K562 (cell line): ENCODE results near the gene A1BG.

Source experiments
- MYNN ChIP-seq, 2 experiments: sonication (generic); formaldehyde crosslinking in 1 of 2; IDR thresholded peaks; 2 replicates each; pipeline versions ENCODE4 v1.5.0 to v1.6.1; 2016 to 2020; ENCODE audit warnings: antibody characterized with exemption in 1 of 2, missing genetic modification reagents in 1 of 2
- SP1 ChIP-seq: sonication (generic); formaldehyde crosslinking; IDR thresholded peaks from 2 replicates; pipeline ENCODE4 v1.8.1; 2022; ENCODE audit warnings: mild to moderate bottlenecking, missing genetic modification reagents
- SRF ChIP-seq, 2 experiments: fragments of 250-450, 450-650 bp in 1 of 2; sonication (Bioruptor Pico) in 1 of 2; sonication (generic) in 1 of 2; formaldehyde crosslinking; IDR thresholded peaks; 2 replicates each; pipeline versions ENCODE4 v1.5.0 to v1.5.1; 2020 to 2022; ENCODE audit warnings: mild to moderate bottlenecking in 1 of 2, missing genetic modification reagents in 1 of 2
- TF ChIP-seq, protein P1 (sequence below), 2 experiments: fragments of 450-650 bp in 1 of 2; sonication (generic) in 1 of 2; formaldehyde crosslinking in 1 of 2; IDR thresholded peaks in 1 of 2; conservative IDR thresholded peaks in 1 of 2; 2 replicates each; pipeline versions ENCODE4 v1.6.1 to v1.8.1; 2016 to 2023; ENCODE audit warnings: mild to moderate bottlenecking in 2 of 2, moderate library complexity in 2 of 2, inconsistent platforms in 1 of 2, missing genetic modification reagents in 1 of 2
- TF ChIP-seq, protein P2 (sequence below), 3 experiments: IDR thresholded peaks in 2 of 3; conservative IDR thresholded peaks in 1 of 3; 2 replicates each; pipeline ENCODE4 v1.5.1; 2011 to 2012; ENCODE audit warnings: low read length in 3 of 3, mild to moderate bottlenecking in 3 of 3, control low read depth in 2 of 3, improper control_type of control experiment in 1 of 3, inconsistent platforms in 1 of 3, low read depth in 1 of 3, mixed read lengths in 1 of 3, moderate library complexity in 1 of 3; ENCODE audit not compliant: insufficient read depth in 2 of 3

DNA sequence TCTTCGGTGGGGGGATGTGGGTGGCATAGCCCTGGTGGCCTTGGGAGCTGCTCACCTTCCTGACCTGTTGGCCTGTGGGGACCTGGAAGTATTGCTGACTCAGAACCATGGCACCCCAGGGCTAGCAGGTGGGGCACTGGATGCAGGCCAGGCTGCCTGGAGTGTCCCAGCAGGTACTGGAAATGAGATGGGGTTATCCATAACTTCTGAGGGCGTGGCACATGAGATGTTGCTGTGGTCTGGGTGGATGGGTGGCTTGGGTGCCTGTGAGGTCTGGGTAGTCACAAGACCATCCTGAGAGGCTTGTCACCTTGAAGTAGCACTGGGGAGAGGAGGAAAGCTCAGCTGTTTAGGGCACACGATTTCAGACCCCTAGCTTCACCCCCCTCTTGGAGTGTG, 41.5 kb upstream of the A1BG start:
- TF ChIP-seq, protein P1, sequence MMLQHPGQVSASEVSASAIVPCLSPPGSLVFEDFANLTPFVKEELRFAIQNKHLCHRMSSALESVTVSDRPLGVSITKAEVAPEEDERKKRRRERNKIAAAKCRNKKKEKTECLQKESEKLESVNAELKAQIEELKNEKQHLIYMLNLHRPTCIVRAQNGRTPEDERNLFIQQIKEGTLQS (IDR thresholded peaks at IDR 0.05): no peak
- TF ChIP-seq, protein P1 (CRISPR knock-in tag; conservative IDR thresholded peaks at IDR 0.05): no peak
- TF ChIP-seq, protein P2, sequence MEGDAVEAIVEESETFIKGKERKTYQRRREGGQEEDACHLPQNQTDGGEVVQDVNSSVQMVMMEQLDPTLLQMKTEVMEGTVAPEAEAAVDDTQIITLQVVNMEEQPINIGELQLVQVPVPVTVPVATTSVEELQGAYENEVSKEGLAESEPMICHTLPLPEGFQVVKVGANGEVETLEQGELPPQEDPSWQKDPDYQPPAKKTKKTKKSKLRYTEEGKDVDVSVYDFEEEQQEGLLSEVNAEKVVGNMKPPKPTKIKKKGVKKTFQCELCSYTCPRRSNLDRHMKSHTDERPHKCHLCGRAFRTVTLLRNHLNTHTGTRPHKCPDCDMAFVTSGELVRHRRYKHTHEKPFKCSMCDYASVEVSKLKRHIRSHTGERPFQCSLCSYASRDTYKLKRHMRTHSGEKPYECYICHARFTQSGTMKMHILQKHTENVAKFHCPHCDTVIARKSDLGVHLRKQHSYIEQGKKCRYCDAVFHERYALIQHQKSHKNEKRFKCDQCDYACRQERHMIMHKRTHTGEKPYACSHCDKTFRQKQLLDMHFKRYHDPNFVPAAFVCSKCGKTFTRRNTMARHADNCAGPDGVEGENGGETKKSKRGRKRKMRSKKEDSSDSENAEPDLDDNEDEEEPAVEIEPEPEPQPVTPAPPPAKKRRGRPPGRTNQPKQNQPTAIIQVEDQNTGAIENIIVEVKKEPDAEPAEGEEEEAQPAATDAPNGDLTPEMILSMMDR (IDR thresholded peaks at IDR 0.05 in 2 of 3, conservative IDR thresholded peaks at IDR 0.05 in 1 of 3; ENCODE audit: insufficient read depth in 2 of 3, low read depth in 1 of 3, low read length in 3 of 3): no peak
- no peak for TF ChIP-seq MYNN (IDR thresholded peaks at IDR 0.05)
- TF ChIP-seq MYNN (CRISPR knock-in tag; IDR thresholded peaks at IDR 0.05): no peak
- TF ChIP-seq SP1 (CRISPR knock-in tag): no peak
- no peak for TF ChIP-seq SRF (CRISPR knock-in tag; IDR thresholded peaks at IDR 0.05)
